Measurements from ENCODE around the gene AHRR.

AHRR gene

GRCh38 chr5:350355-350754 is 28.8 kb downstream of the AHRR start:
- H3K27me3 ChIP-seq (ENCODE audit: control insufficient read depth, insufficient read depth, low read length): no peaks in the 10 kb centered on the region
- no peak for TF ChIP-seq CTCF (IDR thresholded peaks at IDR 0.05)
- no peaks in the 10 kb centered on the region for H3K9me3 ChIP-seq (ENCODE audit: control insufficient read depth, low read length)
- no peak overlapping the region for H3K4me2 ChIP-seq (ENCODE audit: low read length)
- H3K79me2 ChIP-seq: no peaks in the 10 kb centered on the region
- H3K27ac ChIP-seq: no peak overlapping the region
- no peaks in the 10 kb centered on the region for H3K36me3 ChIP-seq (ENCODE audit: control insufficient read depth, insufficient read depth, low read length)
- no peak overlapping the region for H3K4me3 ChIP-seq (ENCODE audit: low read depth, low read length)
- no peak overlapping the region for H3K9ac ChIP-seq
- no peak overlapping the region for H2AFZ ChIP-seq
- H3K4me1 ChIP-seq: no peaks in the 10 kb centered on the region

- Histone ChIP-seq H3K4me1 (no peaks in the 10 kb centered on the region), H3K9ac (no peak overlapping the region), H3K9me3 (ENCODE audit: control insufficient read depth, low read length) (no peaks in the 10 kb centered on the region), H3K36me3 (ENCODE audit: control insufficient read depth, insufficient read depth, low read length) (no peaks in the 10 kb centered on the region), H3K27me3 (ENCODE audit: control insufficient read depth, insufficient read depth, low read length) (no peaks in the 10 kb centered on the region), H3K27ac (no peak overlapping the region), H2AFZ (no peak overlapping the region), H3K4me3 (ENCODE audit: low read depth, low read length) (no peak overlapping the region), H3K4me2 (ENCODE audit: low read length) (no peak overlapping the region), H3K79me2 (no peaks in the 10 kb centered on the region)
- TF ChIP-seq CTCF (IDR thresholded peaks at IDR 0.05): no peak
These were observed 29.8 kb downstream of the AHRR start for GRCh38 chr5:351084-351920.

GRCh38 chr5:351921-352245 is 30.4 kb downstream of the AHRR start:
- no peak overlapping the region for H3K4me3 ChIP-seq (ENCODE audit: low read depth, low read length)
- H3K4me1 ChIP-seq: no peaks in the 10 kb centered on the region
- no peak overlapping the region for H2AFZ ChIP-seq
- H3K9ac ChIP-seq: no peak overlapping the region
- H3K27ac ChIP-seq: no peak overlapping the region
- no peaks in the 10 kb centered on the region for H3K36me3 ChIP-seq (ENCODE audit: control insufficient read depth, insufficient read depth, low read length)
- H3K27me3 ChIP-seq (ENCODE audit: control insufficient read depth, insufficient read depth, low read length): no peaks in the 10 kb centered on the region
- no peaks in the 10 kb centered on the region for H3K9me3 ChIP-seq (ENCODE audit: control insufficient read depth, low read length)
- TF ChIP-seq CTCF (IDR thresholded peaks at IDR 0.05): no peak
- no peak overlapping the region for H3K4me2 ChIP-seq (ENCODE audit: low read length)
- no peaks in the 10 kb centered on the region for H3K79me2 ChIP-seq

GRCh38 chr5:352639-353611 is 31.4 kb downstream of the AHRR start:
- Histone ChIP-seq H3K4me1 (no peaks in the 10 kb centered on the region), H2AFZ (no peak overlapping the region), H3K4me2 (ENCODE audit: low read length) (no peak overlapping the region), H3K27ac (no peak overlapping the region), H3K4me3 (ENCODE audit: low read depth, low read length) (no peak overlapping the region), H3K79me2 (no peaks in the 10 kb centered on the region), H3K27me3 (ENCODE audit: control insufficient read depth, insufficient read depth, low read length) (no peaks in the 10 kb centered on the region), H3K36me3 (ENCODE audit: control insufficient read depth, insufficient read depth, low read length) (no peaks in the 10 kb centered on the region), H3K9me3 (ENCODE audit: control insufficient read depth, low read length) (no peaks in the 10 kb centered on the region), H3K9ac (no peak overlapping the region)
- no peak for TF ChIP-seq CTCF (IDR thresholded peaks at IDR 0.05)
